GM20431 (cell line): ENCODE measurements around the gene TIGAR.

ENCODE experiments used
- in situ Hi-C: fragments of 300-500 bp; cut with MseI, MboI; formaldehyde crosslinking; loops from one replicate; pipeline ENCODE4 v1.15.0; 2020; ENCODE audit warnings: low sequenced_read_pairs; ENCODE audit not compliant: unreplicated experiment

TIGAR gene

DNA sequence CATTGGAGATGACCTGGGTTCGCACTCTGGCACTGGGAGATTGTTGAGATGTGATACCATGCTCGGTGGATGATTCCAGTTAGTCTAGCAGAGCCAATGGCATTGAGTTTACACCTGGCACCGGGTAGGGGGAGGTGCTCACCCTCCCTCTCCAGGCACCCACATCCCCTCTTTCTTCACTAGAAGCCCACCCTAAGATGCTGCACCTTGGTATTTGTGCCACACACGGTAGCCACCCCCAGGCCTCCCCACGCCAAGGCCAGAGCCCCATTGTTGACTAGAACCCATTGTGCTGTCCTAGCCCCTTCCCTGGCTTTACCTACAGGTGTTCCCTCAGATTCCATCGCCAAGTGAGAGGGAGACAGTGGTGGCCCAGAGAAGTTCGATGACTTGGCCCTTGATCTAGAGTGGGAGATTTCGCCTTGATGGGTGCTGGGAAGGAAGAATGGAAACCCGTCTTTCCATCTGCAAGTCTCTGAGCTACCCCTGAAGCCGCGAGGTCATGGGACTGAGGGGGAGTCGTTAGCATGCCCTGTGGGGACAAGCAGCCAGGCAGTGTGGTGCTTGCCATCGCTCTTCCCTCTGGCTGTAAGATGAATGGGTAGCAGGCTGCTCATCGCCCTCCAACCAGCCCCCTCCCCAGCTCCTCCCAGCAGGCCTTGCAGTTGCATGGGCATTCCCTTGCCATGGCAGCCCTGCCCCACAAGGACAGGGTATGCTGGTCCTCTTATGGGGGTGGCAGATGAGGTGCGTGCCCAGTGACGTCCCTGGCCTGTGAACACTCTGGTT, 38.7 kb upstream of the TIGAR start:
- in situ Hi-C loops, result loop anchor here (10.0 to 25.0 kb wide), 2 partner anchors 170 to 287 kb away; no protein-coding TSS in a partner anchor

- in situ Hi-C loops, result loop anchor here (10.0 to 25.0 kb wide), 2 partner anchors 171 to 288 kb away; no protein-coding TSS in a partner anchor
Observed at GRCh38 chr12:4282892-4283511, 38.0 kb upstream of the TIGAR start.

- in situ Hi-C loops, result loop anchor here (10.0 to 25.0 kb wide), 2 partner anchors 171 to 289 kb away; no protein-coding TSS in a partner anchor
Observed at GRCh38 chr12:4283512-4284255, 37.3 kb upstream of the TIGAR start.

DNA sequence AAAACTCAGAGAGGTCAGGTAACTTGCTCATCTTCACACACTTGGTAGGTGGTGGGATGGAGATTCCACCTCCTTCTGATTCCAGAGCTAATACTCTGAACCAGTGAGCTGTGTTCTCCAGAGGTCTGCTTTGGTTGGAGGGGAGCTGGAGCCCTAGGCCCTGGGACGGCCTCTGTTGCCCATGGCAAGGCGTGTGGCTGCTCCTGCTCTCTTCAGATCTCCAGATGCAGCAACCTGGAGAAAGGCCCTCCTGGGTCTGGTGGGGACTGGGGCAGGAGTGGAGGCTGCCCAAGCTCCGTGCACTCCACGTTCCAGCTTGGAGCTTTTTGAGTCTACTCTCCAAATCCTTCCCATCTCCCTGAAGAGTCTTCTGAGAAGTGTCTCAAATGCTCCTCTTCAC, 36.7 kb upstream of the TIGAR start:
- in situ Hi-C loops, result loop anchor here (10.0 to 25.0 kb wide), 2 partner anchors 172 to 290 kb away; no protein-coding TSS in a partner anchor

DNA sequence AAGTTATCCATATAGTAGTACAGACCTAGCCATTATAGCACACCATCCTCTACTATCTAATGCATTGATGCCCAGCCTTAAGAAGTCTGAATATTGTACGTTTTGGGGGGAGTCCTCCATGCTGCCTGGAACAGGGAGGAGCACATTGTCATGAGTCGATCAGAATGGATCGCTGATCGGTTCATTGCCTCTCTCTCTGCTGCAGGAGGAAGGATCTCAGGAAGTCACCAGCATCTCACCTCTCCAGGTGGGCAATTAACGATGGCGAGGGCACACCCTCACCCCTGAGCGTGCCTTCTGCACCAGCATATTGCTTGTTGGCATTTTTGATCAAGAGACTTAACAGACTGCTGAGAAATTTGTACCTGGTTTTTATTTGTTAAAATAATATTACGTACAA, 35.9 kb upstream of the TIGAR start:
- in situ Hi-C loops, result loop anchor here (10.0 to 25.0 kb wide), 2 partner anchors 173 to 290 kb away; no protein-coding TSS in a partner anchor

- in situ Hi-C loops, result loop anchor here (10.0 to 25.0 kb wide), 2 partner anchors 174 to 291 kb away; no protein-coding TSS in a partner anchor
Observed at GRCh38 chr12:4286228-4286627, 34.8 kb upstream of the TIGAR start.

- in situ Hi-C loops, result loop anchor here (10.0 to 25.0 kb wide), 2 partner anchors 175 to 292 kb away; no protein-coding TSS in a partner anchor
Observed at GRCh38 chr12:4286771-4287317, 34.2 kb upstream of the TIGAR start.

- in situ Hi-C loops, result loop anchor here (10.0 to 25.0 kb wide), 2 partner anchors 175 to 293 kb away; no protein-coding TSS in a partner anchor
Observed at GRCh38 chr12:4287325-4288211, 33.4 kb upstream of the TIGAR start.

DNA sequence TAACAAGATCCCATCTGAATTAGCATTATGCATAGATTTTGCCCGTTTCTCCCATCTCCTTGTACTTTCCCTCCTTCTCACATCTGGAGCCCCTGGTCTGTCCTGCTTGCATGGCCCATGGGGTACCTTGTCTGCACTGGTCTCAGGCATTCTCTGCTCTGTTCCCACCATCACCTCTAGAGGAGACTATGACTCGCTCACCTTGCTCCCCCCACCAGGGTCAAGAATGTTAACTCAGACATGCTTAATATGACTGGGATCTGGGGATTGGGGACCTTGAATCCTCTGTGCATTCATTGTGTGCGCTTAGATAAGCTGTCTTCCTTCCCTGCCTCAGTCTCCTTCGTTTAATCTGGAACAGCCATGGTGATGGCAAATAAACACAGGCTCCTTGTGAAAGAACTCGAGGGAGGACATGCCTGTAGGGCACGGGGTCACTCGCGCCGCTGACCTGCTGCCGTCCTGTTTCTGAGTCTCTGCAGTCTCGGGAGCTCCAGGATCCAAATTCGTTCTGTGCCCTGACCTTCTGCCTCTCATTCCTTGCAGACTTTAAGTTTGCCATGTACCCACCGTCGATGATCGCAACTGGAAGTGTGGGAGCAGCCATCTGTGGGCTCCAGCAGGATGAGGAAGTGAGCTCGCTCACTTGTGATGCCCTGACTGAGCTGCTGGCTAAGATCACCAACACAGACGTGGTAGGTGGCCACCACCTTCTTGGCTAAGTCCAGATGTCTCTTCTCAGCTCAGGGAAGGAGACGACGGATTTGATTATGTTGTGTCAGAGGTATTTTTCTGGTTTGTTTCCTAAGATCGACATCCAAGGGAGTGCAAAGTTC, 32.5 kb upstream of the TIGAR start:
- in situ Hi-C loops, result loop anchor here (10.0 to 25.0 kb wide), 2 partner anchors 176 to 294 kb away; no protein-coding TSS in a partner anchor

DNA sequence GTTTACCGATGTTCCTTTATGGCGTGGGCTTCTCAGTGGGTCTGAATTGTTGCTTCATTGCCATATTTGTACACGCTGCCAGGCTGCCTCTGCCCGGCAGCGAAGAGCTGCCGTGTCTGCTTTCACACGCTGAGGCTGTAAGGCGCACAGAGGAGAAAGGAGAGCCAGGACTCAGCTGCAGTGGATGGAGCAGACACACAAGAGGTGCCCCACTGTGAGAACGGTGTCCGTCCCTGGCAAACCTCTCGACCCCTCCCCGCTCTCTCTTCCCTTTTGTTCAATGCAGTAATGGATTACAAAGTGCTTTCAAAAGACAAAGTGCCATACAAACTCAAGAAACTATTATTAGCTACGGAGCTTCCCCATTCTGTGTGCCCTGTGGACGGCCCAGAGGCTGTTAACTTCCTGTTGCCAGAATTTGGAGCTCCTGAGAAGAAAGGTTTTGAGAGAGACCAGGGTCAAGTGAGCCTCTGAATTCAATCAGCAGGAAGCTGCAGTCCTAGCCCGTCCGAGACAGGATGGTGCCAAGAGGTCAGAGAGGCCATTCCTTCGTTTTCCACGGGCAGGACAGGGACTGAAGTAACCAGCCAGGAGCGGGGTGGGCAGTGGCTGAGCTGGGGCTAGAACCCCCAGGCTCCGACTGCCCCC, 31.7 kb upstream of the TIGAR start:
- in situ Hi-C loops, result loop anchor here (10.0 to 25.0 kb wide), 2 partner anchors 177 to 295 kb away; no protein-coding TSS in a partner anchor

- in situ Hi-C loops, result loop anchor here (10.0 to 25.0 kb wide), 2 partner anchors 178 to 295 kb away; no protein-coding TSS in a partner anchor
Observed at GRCh38 chr12:4289998-4290790, 30.8 kb upstream of the TIGAR start.

DNA sequence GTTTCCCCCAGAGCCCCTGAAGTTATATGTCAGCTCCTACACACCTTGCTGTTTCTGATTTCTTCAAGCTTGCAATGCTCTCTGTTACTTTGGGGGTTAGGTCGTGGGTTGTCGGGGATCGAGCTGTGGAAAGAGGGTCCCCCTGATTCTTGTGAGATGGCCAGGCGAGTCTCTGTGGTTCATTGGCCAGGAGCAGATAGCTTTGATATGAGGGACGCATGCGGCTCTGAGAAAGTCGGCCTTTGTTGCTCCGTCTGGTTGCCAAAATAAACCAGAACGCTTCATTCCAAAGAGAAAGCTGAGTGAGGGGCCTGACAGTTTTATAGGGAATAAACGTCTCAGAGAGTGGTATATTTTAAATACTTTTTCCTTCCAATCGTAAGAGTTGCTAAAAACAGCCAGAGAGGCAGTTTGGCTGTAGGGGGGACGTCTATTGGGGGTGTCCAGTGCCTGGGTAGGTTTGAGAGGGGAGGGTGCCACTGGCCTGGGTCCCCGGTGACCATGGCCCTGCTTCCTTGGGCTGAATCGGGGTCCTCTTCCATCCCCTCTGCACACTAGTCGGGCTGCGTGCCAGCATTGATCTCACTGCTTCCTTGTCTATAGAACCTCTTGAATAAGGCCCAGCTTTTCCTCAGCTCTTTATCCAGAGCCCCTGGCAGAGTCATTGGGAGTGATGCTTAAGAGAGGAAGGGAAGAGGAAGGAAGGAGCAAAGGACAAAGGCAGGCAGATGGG, 28.5 kb upstream of the TIGAR start:
- in situ Hi-C loops, result loop anchor here (25.0 kb wide), 1 partner anchor 180 kb away; no protein-coding TSS in a partner anchor

DNA sequence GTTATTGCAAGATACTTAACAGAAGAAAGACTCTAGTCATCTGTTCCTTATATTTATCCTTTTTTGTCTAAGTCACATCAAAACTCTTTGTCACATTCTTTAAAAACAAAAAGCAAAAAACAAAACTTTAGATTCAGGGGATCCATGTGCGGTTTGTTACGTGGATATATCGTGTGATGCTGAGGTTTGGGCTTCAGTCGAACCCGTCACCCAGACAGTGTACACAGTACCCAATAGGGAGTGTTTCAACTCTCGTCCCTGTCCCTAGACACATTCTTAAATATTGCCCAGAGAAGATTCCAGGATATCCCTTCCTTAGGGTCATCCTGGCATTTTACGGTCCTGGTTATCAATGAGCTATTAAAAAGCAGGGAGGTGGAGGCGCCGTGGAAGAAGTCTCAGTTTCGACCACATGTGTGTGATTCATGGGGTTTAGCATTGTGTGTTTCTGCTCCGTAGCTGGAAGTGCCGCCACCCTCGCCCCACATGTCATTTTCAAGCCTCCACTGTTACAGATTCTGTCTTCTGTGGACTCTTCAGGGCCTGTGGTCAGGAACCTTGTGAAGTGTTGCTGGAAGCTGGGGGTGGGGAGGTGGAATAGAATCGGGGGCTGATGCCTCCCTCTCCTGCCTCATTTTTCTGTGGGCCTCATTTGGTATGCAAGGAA, 27.6 kb upstream of the TIGAR start:
- in situ Hi-C loops, result loop anchor here (25.0 kb wide), 1 partner anchor 181 kb away; no protein-coding TSS in a partner anchor

GRCh38 chr12:4293966-4294505, 27.0 kb upstream of the TIGAR start:
- in situ Hi-C loops, result loop anchor here (25.0 kb wide), 1 partner anchor 182 kb away; no protein-coding TSS in a partner anchor

GRCh38 chr12:4296751-4297150, 24.3 kb upstream of the TIGAR start:
- in situ Hi-C loops, result loop anchor here (25.0 kb wide), 1 partner anchor 184 kb away; no protein-coding TSS in a partner anchor
